IPS DF 4.7 (cell line): ENCODE results near the gene ZNF688.
"Not testable (repeated sequence)": the region's sequence is repeated elsewhere in the genome, so short reads cannot be mapped to it uniquely, and the experiment has no call there.

Source experiments
- DNase-seq: peaks from one replicate; pipeline ENCODE4 v3.0.0-alpha.2; 2013; ENCODE audit warnings: low spot score; ENCODE audit errors: extremely low read depth

Gene ZNF688

DNA sequence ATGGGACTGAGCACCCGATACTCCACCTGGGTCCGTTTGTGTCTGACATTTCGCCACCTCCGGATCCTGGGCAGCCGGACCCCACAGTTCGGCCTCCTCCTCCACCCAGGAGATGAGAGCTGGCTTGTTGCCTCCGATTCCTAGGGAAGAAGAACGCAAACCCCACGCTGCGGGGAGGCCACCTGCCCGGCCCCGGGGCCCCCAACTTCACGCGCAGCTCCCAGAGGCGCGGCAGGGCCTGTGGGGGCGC lies 13.9 kb downstream of the ZNF688 start:
- DNase-seq: no peak

- DNase-seq: no peak
Observed at GRCh38 chr16:30556125-30556473, 15.4 kb downstream of the ZNF688 start.

DNA sequence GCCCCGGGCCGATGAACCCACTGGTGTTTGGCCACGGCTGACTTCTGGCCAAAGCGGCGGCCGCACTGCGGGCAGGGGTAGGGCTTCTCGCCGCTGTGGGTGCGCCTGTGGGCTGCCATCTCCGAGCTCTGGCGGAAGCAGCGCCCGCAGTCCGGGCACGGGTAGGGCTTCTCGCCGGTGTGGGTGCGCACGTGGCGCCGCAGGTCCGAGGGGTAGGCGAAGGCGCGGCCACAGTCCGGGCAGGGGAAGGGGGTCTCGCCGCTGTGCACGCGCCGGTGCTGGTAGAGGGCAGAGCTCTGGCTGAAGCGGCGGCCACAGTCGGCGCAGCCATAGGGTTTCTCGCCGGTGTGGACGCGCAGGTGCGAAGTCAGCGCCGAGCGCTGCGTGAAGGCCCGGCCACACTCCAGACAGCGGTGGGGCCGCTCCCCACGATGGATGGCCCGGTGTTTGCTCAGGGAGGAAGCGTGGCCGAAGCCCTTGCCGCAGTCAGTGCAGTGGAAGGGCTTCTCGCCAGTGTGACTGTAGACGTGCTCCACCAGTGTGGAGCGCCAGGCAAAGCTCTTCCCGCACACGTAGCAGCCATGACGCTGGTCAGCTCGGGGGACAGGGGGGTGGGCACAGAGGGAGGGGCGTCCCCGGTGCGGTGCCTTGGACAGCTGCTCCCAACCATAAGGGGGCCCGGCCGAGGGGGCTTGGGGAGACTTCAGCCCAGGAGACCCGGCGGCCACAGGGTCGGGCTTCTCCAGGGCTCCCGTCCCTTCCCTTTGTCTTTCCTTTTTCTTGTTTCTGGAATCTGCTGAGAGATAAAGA lies 16.0 kb downstream of the ZNF688 start:
- DNase-seq: no peak

- no peak for DNase-seq
Observed at GRCh38 chr16:30554557-30555314, 16.8 kb downstream of the ZNF688 start.

DNA sequence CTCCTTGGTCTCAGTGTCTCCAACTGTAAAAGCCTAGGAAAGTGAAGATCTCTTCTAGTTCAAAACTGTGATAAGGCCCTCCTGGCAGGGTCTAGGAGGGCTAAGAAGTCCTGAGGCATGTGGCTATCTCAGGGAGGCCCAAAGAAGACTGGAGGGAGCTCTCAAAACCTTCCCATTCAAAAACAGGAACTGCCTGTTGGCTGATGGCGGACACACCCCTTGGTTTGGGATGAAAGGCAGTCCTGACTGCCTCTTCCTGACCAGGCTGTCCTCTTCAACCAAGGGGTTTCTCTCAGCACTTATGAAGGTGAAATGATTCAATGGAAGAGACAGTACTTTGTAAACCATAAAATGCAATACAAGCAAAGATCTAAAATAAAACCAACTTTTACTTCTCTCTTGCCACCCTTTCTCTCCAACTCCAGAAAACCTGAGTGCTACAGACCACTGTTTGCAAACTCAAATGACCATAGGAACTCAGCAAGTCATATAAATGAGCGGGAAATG lies 18.1 kb downstream of the ZNF688 start:
- no peak for DNase-seq

DNA sequence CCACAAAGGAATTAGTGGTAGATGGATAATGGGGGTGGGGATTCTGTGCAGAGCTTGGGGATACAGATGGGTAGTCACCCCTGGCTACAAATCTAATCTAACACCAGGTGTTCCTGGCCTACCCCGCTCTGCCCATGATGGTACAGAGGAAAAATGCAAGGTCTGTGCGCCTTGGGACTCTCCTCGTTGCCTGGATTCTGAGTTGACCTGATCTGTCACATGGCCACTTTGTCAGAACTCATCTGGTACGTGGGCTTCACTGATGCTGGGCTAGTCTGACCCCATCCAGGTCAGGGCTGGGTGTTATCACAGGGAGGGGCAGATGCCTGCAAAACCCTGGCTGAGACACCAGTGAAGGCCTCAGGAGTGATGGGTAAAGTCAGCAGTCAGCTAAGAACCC lies 18.6 kb downstream of the ZNF688 start:
- no peak for DNase-seq

DNA sequence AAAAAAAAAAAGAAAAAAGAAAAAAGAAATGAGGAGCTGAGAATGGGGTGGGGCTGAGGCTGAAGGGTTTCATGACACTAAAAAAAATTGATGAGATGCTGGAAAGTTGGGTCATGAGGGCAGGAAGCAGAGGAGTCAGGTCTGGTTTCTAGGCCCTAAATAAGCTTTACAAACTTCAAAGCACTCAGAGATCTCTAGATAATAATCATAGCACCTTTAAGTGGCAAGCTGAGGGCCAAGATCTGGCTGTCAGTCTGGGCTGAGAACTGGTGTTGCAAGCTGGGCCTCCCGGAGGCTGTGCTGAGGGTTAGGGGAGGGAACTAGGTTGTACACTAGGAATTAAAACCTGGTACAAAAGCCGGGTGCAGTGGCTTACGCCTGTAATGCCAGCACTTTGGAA lies 19.7 kb downstream of the ZNF688 start:
- DNase-seq: no peak

DNA sequence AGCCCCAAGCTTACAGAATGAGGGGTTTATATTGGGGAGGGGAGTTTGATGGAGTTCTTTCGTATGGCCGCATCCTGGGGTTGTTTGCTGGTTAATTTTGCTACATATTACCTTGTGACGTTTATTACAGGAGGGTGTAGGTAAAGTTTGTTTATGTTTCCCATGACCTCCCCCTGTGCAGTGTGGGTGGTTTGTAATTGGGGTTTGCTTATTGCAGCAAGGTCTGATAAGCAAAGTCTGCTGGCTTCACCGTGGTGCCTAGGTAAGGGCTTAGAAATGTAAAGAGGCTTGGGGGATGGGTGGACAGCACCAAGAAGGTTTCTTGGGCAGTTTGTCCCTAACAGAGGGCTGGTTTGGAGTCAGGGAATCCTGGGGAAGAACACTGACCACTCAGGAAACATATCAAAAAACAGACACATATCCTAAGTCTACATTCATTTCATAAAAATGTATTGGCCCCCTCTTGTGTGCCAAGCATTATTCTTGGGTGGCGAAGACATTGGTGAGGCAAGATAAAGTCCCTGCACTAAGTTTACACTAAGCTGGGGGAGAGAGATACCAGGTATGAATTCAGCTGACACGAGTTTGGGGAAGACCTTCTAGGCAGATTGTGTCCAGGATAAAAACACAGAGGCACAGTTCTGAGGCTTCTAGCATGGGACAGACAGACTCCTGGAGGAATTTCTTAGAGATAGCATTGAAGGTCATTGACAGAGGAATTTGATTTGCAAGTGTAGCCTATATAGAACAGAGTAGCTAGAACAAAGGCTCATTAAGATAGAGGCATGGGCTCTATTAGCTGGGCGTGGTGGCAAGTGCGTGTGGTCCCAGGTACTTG lies 22.9 kb downstream of the ZNF688 start:
- DNase-seq: no peak

- DNase-seq: no peak
Observed at GRCh38 chr16:30546115-30546514, 25.4 kb downstream of the ZNF688 start.

DNA sequence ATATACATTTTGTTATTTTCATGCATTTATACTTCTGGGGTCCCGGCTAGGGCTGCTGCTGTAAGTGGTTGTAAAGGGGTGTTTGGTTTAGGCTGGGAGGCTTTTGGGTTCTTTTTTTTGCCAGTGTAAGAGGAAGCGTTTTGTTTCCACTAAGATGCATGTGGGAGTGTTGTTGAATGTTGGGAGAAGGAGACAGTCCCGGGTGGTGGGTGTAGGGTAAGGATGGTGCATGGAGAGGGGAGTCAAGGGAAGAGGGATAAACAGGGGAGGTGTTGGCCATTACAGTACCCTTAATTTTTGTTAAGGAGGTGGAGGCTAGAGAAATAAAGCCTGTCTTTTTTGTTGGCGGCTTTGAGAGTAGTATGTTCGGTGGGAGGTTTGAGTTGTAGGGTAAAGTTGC lies 28.4 kb downstream of the ZNF688 start:
- DNase-seq: no peak

DNA sequence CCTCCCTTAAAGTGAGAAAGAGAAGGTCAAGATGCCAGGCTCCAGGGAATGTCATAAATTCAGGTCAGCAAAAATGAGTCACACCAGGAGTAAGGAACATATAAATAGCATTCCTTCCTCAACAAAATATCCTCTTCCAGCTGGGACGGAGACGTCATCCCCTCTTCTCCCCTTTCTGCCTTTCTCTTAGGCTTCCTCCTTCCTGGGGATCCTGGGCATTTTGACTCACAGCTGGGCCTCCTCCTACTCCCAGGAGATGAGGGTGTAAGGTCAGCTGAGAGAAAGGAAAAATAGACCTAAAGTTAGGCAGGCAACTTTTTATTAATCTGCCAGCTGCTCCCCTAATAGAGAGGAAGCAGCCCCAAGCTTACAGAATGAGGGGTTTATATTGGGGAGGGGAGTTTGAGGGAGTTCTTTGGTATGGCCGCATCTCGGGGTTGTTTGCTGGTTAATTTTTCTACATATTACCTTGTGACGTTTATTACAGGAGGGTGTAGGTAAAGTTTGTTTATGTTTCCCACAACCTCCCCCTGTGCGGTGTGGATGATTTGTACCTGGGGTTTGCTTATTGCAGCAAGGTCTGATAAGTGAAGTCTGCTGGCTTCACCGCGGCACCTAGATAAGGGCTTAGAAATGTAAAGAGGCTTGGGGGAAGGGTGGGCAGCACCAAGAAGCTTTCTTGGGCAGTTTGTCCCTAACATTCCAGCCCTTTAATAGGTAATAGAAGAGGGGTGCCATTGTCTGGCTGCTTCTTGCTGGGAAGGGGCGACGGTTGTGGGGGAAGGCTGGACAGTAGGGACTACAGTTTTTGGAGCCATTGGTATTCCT lies 29.8 kb downstream of the ZNF688 start:
- DNase-seq: no peak

GRCh38 chr16:30540916-30541464 lies 30.5 kb downstream of the ZNF688 start:
- DNase-seq: not testable (repeated sequence)

DNA sequence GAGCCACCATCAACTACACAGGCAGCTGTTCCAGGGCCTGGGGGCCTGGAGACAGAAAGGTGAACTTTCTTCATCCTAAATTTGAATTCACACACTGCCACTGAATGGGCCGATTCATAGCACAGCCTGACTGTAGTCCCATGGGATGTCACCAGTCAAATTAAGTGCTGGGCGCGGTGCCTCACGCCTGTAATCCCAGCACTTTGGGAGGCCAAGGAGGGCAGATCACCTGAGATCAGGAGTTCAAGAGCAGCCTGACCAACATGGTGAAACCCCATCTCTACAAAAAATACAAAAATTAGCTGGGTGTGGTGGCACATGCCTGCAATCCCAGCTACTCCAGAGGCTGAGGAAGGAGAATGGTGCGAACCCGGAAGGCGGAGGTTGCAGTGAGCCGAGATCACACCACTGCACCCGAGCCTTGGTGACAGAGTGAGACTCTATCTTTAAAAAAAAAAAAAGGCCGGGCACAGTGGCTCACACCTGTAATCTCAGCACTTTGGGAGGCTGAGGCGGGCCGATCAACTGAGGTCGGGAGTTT lies 31.5 kb downstream of the ZNF688 start:
- not testable (repeated sequence) for DNase-seq

DNA sequence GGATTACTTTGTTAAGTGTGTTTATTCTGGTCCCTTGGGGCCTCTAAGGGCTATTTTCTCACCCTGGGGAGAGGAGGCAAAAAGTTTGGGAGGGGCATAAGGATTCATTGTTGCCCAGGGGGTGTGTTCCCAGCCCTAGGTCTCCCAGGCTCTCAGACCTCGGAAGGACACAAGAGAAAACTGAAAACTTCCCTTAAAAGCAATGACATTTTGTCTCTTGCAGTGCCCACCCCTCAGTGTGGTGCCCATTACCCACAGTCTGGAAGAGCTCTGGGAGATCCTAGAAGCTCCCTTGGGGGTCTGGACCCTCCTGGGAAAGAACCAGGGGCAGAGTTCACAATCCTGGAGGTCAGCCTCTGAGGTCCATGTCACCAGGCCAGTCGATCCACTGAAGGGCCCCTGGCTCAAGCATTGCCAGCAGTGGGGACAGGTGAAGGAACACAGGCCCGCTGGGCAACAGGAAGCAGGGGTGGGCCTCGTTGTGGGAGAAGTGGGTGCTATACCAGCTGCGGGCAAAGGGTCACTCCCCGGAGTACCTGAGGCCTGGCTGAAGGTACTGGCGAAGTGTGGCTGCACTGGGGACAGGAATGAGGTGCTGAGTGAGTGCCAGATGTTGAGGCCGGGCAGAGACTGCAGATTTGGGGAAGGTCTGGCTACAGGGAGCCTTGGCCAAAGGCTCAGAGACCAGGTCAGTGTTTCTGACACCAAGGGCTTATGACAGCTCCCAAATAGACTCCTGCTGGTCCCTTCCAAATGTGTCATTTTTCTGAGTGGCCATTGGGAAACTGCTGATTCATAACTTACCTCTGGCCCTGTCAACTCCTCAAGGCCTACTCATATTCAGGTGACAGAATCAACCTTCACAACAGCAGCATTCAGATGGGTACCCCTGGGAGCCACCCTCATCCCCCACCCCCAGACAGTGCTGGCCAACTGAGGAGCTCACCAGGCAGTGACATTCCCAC lies 32.2 kb downstream of the ZNF688 start:
- DNase-seq: no peak

DNA sequence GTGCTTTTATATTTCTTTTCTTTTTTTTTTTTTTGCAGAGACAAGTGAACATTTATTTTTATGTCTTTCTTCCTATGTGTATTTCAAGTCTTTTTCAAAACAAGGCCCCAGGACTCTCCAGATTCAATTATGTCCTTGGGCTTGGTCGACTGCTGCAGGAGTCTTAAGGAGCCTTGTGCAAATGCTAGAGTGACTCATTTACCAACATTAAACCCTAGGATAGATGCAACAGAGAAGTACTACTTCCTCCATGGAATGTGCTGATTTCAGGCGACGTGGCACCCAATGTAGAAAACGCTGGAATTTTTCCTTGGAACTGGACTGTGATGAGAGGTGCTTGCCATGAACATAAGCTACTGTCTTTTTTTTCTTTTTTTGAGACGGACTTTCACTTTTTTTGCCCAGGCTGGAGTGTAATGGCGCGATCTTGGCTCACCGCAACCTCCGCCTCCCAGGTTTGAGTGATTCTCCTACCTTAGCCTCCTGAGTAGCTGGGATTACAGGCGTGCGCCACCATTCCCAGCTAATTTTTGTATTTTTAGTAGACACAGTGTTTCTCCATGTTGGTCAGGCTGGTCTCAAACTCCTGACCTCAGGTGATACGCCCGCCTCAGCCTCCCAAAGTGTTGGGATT lies 35.0 kb downstream of the ZNF688 start:
- DNase-seq: not testable (repeated sequence)

DNA sequence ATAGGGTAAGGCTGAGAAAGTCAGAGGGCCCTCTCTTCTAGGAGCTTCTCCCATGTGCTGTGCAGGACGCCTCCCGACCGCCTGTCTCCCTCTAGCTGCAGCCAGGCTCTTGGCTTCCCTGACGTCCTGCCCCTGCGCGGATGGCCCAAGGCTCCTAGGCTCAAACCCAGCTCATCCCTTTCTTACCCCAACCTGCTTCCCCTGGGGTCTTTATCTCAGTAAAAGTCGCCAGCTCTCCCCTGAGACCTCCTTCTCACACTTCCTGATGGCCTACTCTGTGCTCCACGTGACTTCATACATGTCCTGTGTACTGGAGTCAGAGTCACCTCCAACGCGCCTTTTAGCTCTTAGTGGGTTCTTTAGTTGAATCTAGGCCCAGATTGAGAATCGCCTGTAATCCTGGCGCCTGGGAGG lies 35.7 kb downstream of the ZNF688 start:
- DNase-seq: no peak

DNA sequence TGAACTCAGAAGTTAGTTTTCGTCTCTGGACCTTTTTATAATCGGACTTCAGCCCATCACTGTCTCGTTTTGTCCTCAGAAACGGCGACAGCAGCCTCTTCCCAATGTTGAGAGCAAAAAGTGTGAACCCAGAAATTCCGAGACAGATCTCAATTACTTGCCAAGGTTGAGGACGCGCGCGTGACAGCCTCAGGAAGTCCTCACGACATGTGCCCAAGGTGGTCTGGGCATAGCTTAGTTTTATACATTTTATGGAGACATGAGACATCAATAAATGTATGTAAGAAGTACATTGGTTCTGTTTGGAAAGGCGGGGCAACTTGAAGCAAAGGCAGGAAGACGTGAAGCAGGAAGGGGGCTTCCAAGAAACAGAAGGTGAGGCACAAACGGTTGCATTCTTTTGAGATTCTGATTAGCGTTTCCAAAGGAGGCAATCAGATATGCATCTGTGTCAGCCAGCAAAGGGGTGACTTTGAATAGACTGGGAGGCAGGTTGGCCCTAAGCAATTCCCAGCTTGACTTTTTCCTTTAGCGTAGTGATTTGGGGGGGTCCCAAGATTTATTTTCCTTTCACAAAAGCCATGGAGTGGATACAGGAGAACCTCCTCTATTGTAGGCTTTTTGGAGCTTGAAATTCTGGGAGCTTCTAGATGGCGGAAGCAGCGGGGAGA lies 36.3 kb downstream of the ZNF688 start:
- no peak for DNase-seq

DNA sequence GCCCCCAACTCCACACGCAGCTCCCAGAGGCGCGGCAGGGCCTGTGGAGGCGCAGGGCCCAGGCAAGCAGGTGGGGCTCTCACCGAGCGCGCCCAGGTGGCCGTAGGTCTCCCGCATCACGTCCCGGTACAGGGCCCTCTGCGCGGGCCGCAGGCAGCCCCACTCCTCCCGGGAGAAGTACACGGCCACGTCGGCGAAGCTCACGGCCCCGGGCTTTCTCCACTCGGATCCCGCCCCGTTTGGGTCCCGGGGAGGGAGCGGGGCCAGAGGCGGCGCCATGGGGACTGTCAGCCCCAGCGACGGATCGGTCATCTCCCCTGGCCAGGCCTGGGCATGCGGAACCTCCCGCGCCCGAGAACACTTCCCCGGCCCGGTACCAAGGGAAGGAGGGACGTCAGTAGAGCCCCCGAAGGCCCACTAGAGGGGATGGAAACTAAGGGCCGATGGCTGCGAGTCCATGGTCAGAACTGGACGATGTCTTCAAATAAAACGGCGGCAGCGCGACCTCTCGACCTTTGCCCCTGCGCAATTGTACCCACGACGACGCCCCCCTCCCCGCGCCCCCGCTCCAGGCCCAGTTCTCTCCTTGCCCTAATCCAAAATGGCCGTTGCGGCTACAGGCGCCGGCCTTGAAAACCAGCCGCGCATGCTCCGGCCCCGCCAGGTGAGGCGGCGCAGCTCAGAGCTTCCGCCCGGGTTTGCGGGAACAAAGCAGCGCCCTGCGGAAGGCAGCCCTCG lies 37.0 kb downstream of the ZNF688 start, which contains the start of gene ZNF747:
Gene ZNF747 (minus strand): TSS at position 491 of the 738 bp plus-strand sequence. CDS start 179 bp downstream, at position 312.
- no peak for DNase-seq
